Activated CD8-positive, alpha-beta memory T cell treated with anti-CD3 and anti-CD28 coated beads for 4 hours (primary cell): ENCODE data around the gene WFDC2.
"Not testable (repeated sequence)": the region's sequence is repeated elsewhere in the genome, so short reads cannot be mapped to it uniquely, and the experiment has no call there.

Experiments
- DNase-seq, 2 donors: peaks; one replicate each; pipeline ENCODE4 v3.0.0-alpha.2; 2020; ENCODE audit warnings: low read depth in 2 of 2

The WFDC2 gene

DNA sequence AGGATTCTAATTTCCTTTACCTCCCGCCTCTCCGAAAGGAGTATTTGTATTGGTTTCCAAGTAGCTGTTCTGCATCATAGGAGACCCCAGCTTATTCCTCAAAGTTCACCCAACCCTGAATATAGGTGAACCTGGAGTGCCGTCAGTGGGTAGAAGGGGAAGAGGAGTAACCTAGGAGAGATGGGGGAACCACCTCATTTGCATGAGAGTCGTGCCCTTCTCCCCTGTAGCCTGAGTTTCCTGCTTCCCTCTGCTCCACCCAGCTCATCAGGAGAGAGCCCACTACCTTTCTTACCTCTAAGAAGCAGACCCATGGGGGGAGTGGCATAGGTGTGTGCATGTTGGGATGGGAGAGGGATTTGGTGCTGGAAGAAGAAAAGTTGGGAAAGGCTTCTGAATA lies 17.3 kb upstream of the WFDC2 start:
- DNase-seq: no peak

GRCh38 chr20:45452772-45453691 lies 16.5 kb upstream of the WFDC2 start:
- no peak for DNase-seq

DNA sequence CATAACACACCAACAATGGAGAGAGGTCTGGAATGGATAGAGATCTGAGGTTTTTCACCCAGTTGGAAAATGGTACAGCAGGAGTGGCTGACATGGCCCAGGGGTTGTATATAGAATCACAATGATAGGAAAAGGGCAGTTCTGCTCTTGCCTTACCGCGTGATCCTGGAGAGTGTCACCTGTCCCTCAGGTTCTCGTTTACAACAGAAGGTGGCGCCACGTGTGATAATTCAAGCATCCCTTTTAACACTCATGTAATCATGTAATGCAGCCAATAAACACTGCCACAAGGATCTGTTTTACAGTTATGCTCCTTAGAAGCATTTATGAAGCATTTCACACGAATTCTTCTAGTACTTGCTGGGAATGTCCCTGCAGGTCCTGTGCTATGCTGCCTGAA lies 12.9 kb upstream of the WFDC2 start:
- DNase-seq: no peak

- DNase-seq: no peak
Observed at GRCh38 chr20:45459606-45460005, 9.9 kb upstream of the WFDC2 start.

GRCh38 chr20:45461225-45461624 lies 8.3 kb upstream of the WFDC2 start:
- DNase-seq: no peak

GRCh38 chr20:45462711-45463509 lies 6.6 kb upstream of the WFDC2 start:
- DNase-seq: no peak

DNA sequence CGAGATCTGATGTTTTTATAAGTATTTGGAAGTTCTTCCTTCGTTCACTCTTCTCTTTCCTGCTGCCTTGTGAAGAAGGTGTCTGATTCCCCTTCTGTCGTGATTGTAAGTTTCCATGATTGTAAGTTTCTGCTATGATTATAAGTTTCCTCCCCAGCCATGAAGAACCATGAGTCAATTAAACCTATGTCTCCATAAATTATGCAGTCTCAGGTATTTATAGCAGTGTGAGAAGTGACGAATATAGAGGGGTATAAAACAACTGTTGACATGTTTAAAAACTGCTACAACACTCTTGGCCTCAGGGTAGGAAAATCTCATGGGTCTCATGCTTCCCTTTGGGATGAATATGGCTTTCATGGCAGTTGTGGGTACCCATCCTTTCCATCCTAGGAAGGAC lies 5.8 kb upstream of the WFDC2 start:
- no peak for DNase-seq

DNA sequence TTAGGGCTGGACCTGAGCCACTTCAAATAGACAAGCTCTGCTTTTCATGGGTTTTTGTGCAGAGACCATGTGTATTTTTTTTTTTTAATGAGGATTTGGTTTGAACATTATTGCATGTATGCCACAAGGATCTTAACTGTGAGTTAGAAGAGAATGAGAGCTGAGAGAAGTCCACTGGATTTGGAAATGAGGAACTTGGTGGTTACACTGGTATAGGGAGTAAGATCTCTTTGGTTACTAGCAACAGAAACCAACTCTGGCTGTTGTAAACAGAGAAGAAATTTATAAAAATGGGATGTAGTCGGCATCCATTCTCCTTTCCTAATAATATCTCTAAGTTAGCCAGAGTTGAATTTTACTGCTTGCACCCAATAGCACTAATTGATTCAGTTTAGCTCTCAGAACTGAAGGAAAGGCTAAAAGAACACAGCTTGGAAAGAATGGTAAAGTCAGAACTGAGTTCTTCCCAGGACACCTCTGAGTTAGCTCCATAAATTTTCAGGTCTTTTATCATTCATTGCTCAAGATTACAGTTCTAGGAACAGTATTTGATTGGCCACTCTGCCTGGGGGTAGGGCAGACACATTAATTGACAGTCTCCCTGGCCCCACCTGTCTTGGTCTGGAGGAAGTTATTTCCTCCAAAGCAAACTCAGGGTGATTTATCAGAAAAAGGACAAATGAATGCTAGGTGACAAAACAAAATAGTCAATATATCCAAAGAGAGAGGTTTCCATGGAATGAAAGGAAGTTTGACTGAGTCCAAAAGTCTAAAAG lies 3.9 kb upstream of the WFDC2 start:
- no peak for DNase-seq

DNA sequence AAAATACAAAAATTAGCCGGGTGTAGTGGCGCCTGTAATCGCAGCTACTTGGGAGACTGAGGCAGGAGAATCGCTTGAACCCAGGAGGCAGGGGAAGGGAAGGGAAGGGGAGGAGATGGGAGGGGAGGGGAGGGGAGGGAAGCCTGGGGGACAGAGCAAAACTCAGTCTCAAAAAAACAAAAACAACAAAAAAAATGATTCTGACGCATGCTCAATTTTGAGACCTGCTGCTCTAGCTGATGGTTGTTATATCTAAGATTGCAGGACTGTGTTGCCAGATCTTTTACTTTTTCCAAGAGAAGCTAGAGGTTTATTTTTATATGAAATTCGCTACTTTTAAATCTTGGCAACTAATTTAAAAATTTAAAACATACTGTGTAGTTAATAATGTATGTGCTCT lies 2.4 kb upstream of the WFDC2 start:
- no peak for DNase-seq

- no peak for DNase-seq
Observed at GRCh38 chr20:45467861-45468260, 1.7 kb upstream of the WFDC2 start.

DNA sequence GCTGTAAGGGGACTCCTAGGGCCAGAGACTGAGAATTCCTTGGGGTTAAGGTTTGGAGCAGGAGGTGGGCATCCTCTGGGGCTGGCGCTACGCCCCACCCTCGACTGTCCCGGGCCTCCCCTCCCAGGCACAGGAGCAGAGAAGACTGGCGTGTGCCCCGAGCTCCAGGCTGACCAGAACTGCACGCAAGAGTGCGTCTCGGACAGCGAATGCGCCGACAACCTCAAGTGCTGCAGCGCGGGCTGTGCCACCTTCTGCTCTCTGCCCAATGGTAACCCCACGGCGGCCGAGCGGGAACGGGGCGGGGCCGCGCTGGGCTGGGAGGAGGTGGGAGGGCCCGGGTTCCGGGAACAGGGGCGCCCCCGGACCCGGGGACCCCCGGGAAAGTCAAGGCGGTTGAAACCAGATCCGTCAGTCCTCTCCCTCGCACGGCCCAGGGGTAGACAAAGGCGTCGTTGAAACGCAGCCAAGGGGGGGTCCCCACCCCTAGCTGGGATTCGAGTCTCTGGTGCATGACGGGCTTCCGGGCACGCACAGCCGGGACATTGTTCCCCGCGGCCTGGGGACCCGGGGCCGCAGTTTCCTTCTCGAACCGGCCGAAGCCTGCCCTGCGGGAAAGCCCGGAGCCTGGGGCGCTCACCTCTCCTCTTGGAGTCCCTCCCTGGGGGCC lies 844 bp downstream of the WFDC2 start:
- DNase-seq: no peak

DNA sequence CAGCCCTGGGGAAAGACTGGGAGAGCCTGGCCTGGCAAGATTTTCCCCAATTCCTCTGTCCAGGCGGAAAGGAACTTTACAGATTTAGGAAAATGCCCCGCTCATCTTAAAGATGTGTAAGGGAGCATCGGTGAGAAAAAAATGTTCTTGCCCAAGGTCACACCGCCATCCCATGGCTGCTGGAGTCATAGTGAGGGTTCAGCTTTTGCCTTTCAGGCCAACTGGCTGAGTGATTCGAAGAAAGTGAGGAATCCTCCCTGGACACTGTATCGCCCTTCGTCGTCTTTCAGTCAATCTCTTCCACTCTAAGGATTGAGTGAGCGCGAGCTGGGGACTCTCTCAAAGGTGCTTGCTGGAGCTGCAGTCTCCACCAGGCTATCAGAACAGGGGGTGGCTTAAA lies 1.4 kb downstream of the WFDC2 start:
- DNase-seq: no peak

GRCh38 chr20:45472286-45472685 lies 2.7 kb downstream of the WFDC2 start:
- not testable (repeated sequence) for DNase-seq

DNA sequence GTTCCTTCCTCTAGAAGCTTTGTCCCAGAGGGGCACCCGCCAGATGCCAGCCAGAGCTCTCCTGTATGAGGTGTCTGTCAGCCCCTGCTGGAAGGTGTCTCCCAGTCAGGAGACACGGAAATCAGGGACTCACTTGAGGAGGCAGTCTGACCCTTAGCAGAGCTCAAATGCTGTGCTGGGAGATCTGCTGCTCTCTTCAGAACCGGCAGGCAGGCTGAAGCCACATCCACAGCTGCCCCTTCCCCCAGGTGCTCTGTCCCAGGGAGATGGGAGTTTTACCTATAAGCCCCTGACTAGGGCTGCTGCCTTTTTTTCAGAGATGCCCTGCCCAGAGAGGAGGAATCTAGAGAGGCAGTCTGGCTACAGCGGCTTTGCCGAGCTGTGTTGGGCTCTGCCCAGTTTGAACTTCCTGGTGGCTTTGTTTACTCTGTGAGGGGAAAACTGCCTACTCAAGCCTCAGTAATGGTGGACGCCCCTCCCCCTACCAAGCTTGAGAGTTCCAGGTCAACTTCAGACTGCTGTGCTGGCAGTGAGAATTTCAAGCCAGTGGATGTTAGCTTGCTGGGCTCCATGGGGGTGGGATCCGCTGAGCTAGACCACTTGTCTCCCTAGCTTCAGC lies 8.1 kb downstream of the WFDC2 start:
- not testable (repeated sequence) for DNase-seq

DNA sequence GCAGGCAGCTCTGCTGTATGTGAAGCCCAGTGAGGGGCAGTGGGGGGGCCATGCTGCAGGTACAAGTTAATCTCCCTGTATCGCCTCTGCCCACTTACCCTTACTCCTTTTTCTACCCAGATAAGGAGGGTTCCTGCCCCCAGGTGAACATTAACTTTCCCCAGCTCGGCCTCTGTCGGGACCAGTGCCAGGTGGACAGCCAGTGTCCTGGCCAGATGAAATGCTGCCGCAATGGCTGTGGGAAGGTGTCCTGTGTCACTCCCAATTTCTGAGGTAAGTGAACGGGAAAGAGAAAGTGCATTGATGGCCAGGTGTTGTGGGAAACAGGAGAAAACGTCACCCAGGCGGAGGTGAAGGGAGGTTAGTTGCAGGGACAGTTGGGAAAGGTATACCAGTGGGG lies 10.3 kb downstream of the WFDC2 start:
- DNase-seq: no peak

- no peak for DNase-seq
Observed at GRCh38 chr20:45484676-45485075, 15.1 kb downstream of the WFDC2 start.

DNA sequence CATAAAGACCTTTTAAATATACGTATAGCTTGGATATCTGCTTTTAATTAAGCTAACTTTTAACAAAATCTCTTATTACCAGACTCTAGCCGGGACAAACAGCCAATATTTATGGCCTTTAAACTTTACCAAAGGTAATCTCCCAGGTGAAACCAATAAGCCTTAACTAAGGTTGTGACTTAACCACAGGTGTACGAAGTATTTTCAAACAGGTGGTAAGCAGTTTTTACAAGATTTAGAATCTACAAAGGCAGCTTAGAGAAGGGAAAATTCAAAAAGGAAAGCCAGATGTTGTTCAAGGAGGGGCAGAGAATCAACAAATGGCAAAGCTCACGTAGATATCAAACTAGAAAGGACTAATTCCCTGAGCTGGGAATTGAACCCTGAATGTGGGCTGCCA lies 15.8 kb downstream of the WFDC2 start:
- no peak for DNase-seq

- DNase-seq: no peak
Observed at GRCh38 chr20:45487231-45487635, 17.7 kb downstream of the WFDC2 start.

DNA sequence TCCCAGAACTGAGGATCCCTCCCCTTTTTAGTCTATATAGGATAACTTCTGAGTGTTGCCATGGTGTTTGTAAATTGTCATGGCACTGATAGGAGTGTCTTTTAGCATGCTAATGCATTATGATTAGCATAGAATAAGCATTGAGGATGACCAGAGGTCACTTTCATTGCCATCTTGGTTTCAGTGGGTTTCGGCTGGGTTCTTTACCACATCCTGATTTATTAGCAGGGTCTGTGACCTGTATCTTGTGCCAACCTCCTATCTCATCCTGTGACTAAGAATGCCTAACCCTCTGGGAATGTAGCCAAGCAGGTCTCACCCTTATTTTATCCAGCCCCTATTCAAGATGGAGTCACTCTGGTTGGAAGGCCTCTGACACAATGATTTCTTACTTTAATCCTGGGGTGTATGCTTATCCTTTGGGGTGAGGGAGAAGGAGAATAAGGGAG lies 19.6 kb downstream of the WFDC2 start:
- no peak for DNase-seq

GRCh38 chr20:45495501-45495941 lies 26.0 kb downstream of the WFDC2 start:
- DNase-seq: no peak

DNA sequence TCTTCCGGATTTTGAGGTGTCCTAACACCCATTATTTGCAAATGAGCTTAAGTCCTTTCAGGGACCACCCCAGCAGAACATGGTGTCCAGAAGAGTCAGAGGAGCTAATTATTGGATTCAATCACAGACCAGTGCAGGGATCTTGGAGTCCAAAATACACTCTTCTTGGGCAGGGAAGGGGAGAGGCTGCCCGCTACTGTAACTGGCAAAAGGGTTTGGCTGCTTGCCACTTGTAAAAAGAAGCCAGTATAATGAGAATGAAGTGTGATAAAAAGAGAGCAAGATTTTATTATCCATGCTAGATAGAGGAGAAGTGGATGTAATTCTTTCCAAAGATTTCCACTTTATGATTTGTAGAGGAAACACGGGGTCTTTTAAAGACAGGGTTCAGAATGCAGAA lies 26.6 kb downstream of the WFDC2 start:
- no peak for DNase-seq
